Pancreas (tissue), 10 donors: ENCODE measurements around the gene DGKD. TPM values are rescaled to one million over a fixed set of nuclear protein-coding genes. Genes with fewer than 3 reads are reported as not detected.

Source experiments
- ATAC-seq, 4 donors: fragments of 200-7000 bp; cut with Tn5 transposase; one replicate each; pipeline versions ENCODE4 v1.8.0 to v1.9.1; 2020; ENCODE audit warnings: mild to moderate bottlenecking in 4 of 4, moderate library complexity in 4 of 4
- DNase-seq, 6 donors: peaks; one replicate each; pipeline ENCODE4 v3.0.0-alpha.2; 2020
- FAIRE-seq: peaks from 2 replicates; lab custom pipeline; 2012; peaks lifted over from hg19 to GRCh38; lab: Jason Lieb, UNC
- H3K27ac ChIP-seq, 4 donors: fragments of 200-600 bp; sonication (generic); 1 replicate in 3 of 4; 2 replicates in 1 of 4; pipeline versions ENCODE4 v1.5.0 to v1.8.0; 2020
- H3K27me3 ChIP-seq, 4 donors: fragments of 200-600 bp; one replicate each; pipeline ENCODE4 v1.8.0; 2021
- H3K36me3 ChIP-seq, 3 donors: fragments of 200-600 bp; sonication (generic) in 1 of 3; one replicate each; pipeline versions ENCODE4 v1.5.0 to v1.8.0; 2020 to 2021
- H3K4me1 ChIP-seq, 3 donors: fragments of 200-600 bp; one replicate each; pipeline ENCODE4 v1.8.0; 2021
- H3K4me3 ChIP-seq, 4 donors: fragments of 200-600 bp; sonication (generic) in 2 of 4; one replicate each; pipeline versions ENCODE4 v1.5.0 to v1.8.0; 2020 to 2021
- H3K9me3 ChIP-seq, 4 donors: fragments of 200-600 bp; one replicate each; pipeline ENCODE4 v1.8.0; 2021
- CTCF ChIP-seq, 4 donors: fragments of 200-600 bp; sonication (generic) in 3 of 4; IDR thresholded peaks; one replicate each; pipeline versions ENCODE4 v1.5.0 to v1.8.0; 2021; ENCODE audit warnings: antibody characterized with exemption in 4 of 4
- WGBS, 2 donors: extraction: QIAGEN DNeasy Blood & Tissue Kit; methylation state at CpG; one replicate each; pipeline ENCODE4 v1.1.7; 2013; 5-methylcytosine and 5-hydroxymethylcytosine counted together
- intact Hi-C, 3 donors: fragments of 100-400 bp; cut with DNase I; formaldehyde crosslinking; loops; one replicate each; pipeline versions ENCODE4 v1.11.1 to v1.14.2; 2022
- polyA plus RNA-seq, 2 donors: library from polyadenylated mRNA; stranded (reverse); fragments of 200-250 nt; gene quantifications; one replicate each; pipeline ENCODE4 v1.2.3, GENCODE V29; 2013
- total RNA-seq, 6 donors: library from RNA; stranded (reverse); fragmentation: NEBNext Ultra II Directional in 4 of 6; extraction: Animal tissue kit (Norgen Biotek cat#: 25700) in 4 of 6; gene quantifications; one replicate each; pipeline versions ENCODE4 v1.2.1 to v1.2.4, GENCODE V29; 2021 to 2023
- donor health status: healthy with polysubstance abuse.
- donor health status: DM: no; HTN: no; CAD: no; lungs with moderate emphysema.
- donor health status: DM: no; HTN: no; CAD: no.
- donor health status: control.
- donor health status: control.
- donor health status: Bipolar disorder and iron deficiency.
- donor health status: DM: yes; HTN: yes; CAD: no.
- donor health status: DM: no; HTN: no; CAD: no.
- donor health status: DM: no; HTN: no; CAD: no.
- donor health status: DM: yes; HTN: yes; CAD: no.

Gene DGKD
- total and polyA plus RNA-seq, 8 donors = 6.7 to 16.3 (median 8.9) TPM

GRCh38 chr2:233368756-233369155 is 14.5 kb downstream of the DGKD start:
- intact Hi-C loops = no loop called here

GRCh38 chr2:233369462-233369861 is 15.2 kb downstream of the DGKD start:
- Histone ChIP-seq H3K9me3 (no peaks in the 10 kb centered on the region), H3K4me3 (no peak overlapping the region), H3K27ac (no peak overlapping the region), H3K36me3 (no peaks in the 10 kb centered on the region), H3K27me3 (no peaks in the 10 kb centered on the region), H3K4me1 (no peaks in the 10 kb centered on the region)
- no peak for TF ChIP-seq CTCF (IDR thresholded peaks at IDR 0.05)
- FAIRE-seq = no peak
- intact Hi-C loops = no loop called here
- DNase-seq = no peak
- ATAC-seq = no peak
- 86 to 87% methylated on average over 8 of the region's 8 CpGs for WGBS, 2 donors

More at GRCh38 chr2:233368756-233369155, 14.5 kb downstream of the DGKD start:
- FAIRE-seq = no peak
- WGBS, 2 donors = 84 to 90% methylated on average over 5 of the region's 5 CpGs
- no peak overlapping the region for H3K4me3 ChIP-seq
- DNase-seq = no peak
- no peaks in the 10 kb centered on the region for H3K9me3 ChIP-seq
- no peak overlapping the region for H3K27ac ChIP-seq
- no peaks in the 10 kb centered on the region for H3K36me3 ChIP-seq
- H3K4me1 ChIP-seq = no peaks in the 10 kb centered on the region
- TF ChIP-seq CTCF (IDR thresholded peaks at IDR 0.05) = no peak
- no peak for ATAC-seq
- no peaks in the 10 kb centered on the region for H3K27me3 ChIP-seq

GRCh38 chr2:233369897-233370685 is 15.8 kb downstream of the DGKD start:
- ATAC-seq (no peak), FAIRE-seq (no peak), DNase-seq (no peak)
- no peaks in the 10 kb centered on the region for H3K36me3 ChIP-seq
- no peaks in the 10 kb centered on the region for H3K9me3 ChIP-seq
- H3K27me3 ChIP-seq = no peaks in the 10 kb centered on the region
- H3K4me3 ChIP-seq = no peak overlapping the region
- TF ChIP-seq CTCF (IDR thresholded peaks at IDR 0.05) = no peak
- WGBS, 2 donors = 80 to 83% methylated on average over 9 of the region's 9 CpGs
- no peak overlapping the region for H3K27ac ChIP-seq
- intact Hi-C loops = no loop called here
- H3K4me1 ChIP-seq = no peaks in the 10 kb centered on the region

- FAIRE-seq (no peak), ATAC-seq (no peak), DNase-seq (no peak)
- no peaks in the 10 kb centered on the region for H3K4me1 ChIP-seq
- no peak overlapping the region for H3K27ac ChIP-seq
- no peaks in the 10 kb centered on the region for H3K36me3 ChIP-seq
- intact Hi-C loops = no loop called here
- H3K4me3 ChIP-seq = no peak overlapping the region
- no peaks in the 10 kb centered on the region for H3K27me3 ChIP-seq
- H3K9me3 ChIP-seq = no peaks in the 10 kb centered on the region
- WGBS, 2 donors = 70 to 86% methylated on average over 2 of the region's 2 CpGs
- TF ChIP-seq CTCF (IDR thresholded peaks at IDR 0.05) = no peak
Observed at GRCh38 chr2:233371641-233372040, 17.3 kb downstream of the DGKD start.

- H3K4me1 ChIP-seq = no peaks in the 10 kb centered on the region
- H3K27ac ChIP-seq = no peak overlapping the region
- 83 to 91% methylated on average over 8 of the region's 8 CpGs for WGBS, 2 donors
- H3K4me3 ChIP-seq = no peak overlapping the region
- no peaks in the 10 kb centered on the region for H3K27me3 ChIP-seq
- DNase-seq (no peak), ATAC-seq (no peak), FAIRE-seq (no peak)
- intact Hi-C loops = no loop called here
- TF ChIP-seq CTCF (IDR thresholded peaks at IDR 0.05) = no peak
- H3K36me3 ChIP-seq = no peaks in the 10 kb centered on the region
- H3K9me3 ChIP-seq = no peaks in the 10 kb centered on the region
Observed at GRCh38 chr2:233372855-233373254, 18.6 kb downstream of the DGKD start.
